Right atrium auricular region (tissue), 2 donors: ENCODE data around the gene UCN. TPM values are rescaled to one million over a fixed set of nuclear protein-coding genes. Genes with fewer than 3 reads are reported as not detected.
"Not testable (repeated sequence)": the region's sequence is repeated elsewhere in the genome, so short reads cannot be mapped to it uniquely, and the experiment has no call there.

Experiments used
- DNase-seq: peaks from one replicate; pipeline ENCODE4 v3.0.0-alpha.2; 2019; ENCODE audit warnings: low spot score
- H3K27ac ChIP-seq, 2 donors: fragments of 200-600 bp; sonication (generic); 1 replicate in 1 of 2; 2 replicates in 1 of 2; pipeline ENCODE4 v1.5.1; 2016 to 2019
- H3K27me3 ChIP-seq, 2 donors: fragments of 200-600 bp; sonication (generic); one replicate each; pipeline versions ENCODE4 v1.5.1 to v1.6.0; 2017 to 2019
- H3K36me3 ChIP-seq: fragments of 200-600 bp; sonication (generic); one replicate; pipeline ENCODE4 v1.5.1; 2016
- H3K4me1 ChIP-seq, 2 donors: fragments of 200-600 bp; sonication (generic); one replicate each; pipeline versions ENCODE4 v1.5.1 to v1.6.0; 2017 to 2019
- H3K4me3 ChIP-seq, 2 donors: fragments of 200-600 bp; sonication (generic); 1 replicate in 1 of 2; 2 replicates in 1 of 2; pipeline ENCODE4 v1.5.1; 2017 to 2019; ENCODE audit warnings: mild to moderate bottlenecking in 1 of 2, moderate library complexity in 1 of 2
- H3K9me3 ChIP-seq, 2 donors: fragments of 200-600 bp; sonication (generic); one replicate each; pipeline ENCODE4 v1.5.1; 2019
- CTCF ChIP-seq, 2 donors: fragments of 200-600 bp; sonication (generic); IDR thresholded peaks; one replicate each; pipeline ENCODE4 v1.5.1; 2019; ENCODE audit warnings: antibody characterized with exemption in 2 of 2
- total RNA-seq, 2 donors: library from RNA; depleted of rRNA; stranded (reverse); fragments of >200 nt; gene quantifications; one replicate each; pipeline ENCODE4 v1.1.0, GENCODE V29; 2016

The UCN gene
- total RNA-seq, 2 donors from 2014 or later: 0.74 to 2.6 TPM

GRCh38 chr2:27271631-27272340, 36.5 kb downstream of the UCN start:
- H3K27me3 ChIP-seq: no peaks in the 10 kb centered on the region
- no peaks in the 10 kb centered on the region for H3K9me3 ChIP-seq
- H3K36me3 ChIP-seq: no peaks in the 10 kb centered on the region
- no peak for DNase-seq
- H3K4me3 ChIP-seq: no peak overlapping the region
- TF ChIP-seq CTCF (IDR thresholded peaks at IDR 0.05): no peak
- H3K4me1 ChIP-seq: peaks cover 0 to 26% of the 10 kb centered on the region in 2 donors
- peak overlapping the region; percentile 76 to 78 for H3K27ac ChIP-seq

GRCh38 chr2:27270670-27271069, 37.6 kb downstream of the UCN start:
- no peak for TF ChIP-seq CTCF (IDR thresholded peaks at IDR 0.05)
- no peak for DNase-seq
- H3K4me1 ChIP-seq: peaks cover 0 to 26% of the 10 kb centered on the region in 2 donors
- H3K27me3 ChIP-seq: no peaks in the 10 kb centered on the region
- peak overlapping the region; percentile 76 to 78 for H3K27ac ChIP-seq
- no peaks in the 10 kb centered on the region for H3K36me3 ChIP-seq
- H3K9me3 ChIP-seq: no peaks in the 10 kb centered on the region
- H3K4me3 ChIP-seq: no peak overlapping the region

GRCh38 chr2:27270131-27270530, 38.1 kb downstream of the UCN start:
- peaks cover 0 to 30% of the 10 kb centered on the region in 2 donors for H3K4me1 ChIP-seq
- no peaks in the 10 kb centered on the region for H3K9me3 ChIP-seq
- no peak overlapping the region for H3K4me3 ChIP-seq
- H3K27me3 ChIP-seq: no peaks in the 10 kb centered on the region
- DNase-seq: no peak
- H3K27ac ChIP-seq: no peak overlapping the region
- TF ChIP-seq CTCF (IDR thresholded peaks at IDR 0.05): no peak
- no peaks in the 10 kb centered on the region for H3K36me3 ChIP-seq

GRCh38 chr2:27268296-27268695, 39.9 kb downstream of the UCN start:
- not testable (repeated sequence) for H3K27me3 ChIP-seq, H3K27ac ChIP-seq, H3K9me3 ChIP-seq, H3K4me3 ChIP-seq, H3K36me3 ChIP-seq, DNase-seq
- H3K4me1 ChIP-seq: peaks cover 0 to 43% of the 10 kb centered on the region in 2 donors

GRCh38 chr2:27265536-27265870, 42.7 kb downstream of the UCN start:
- H3K27ac ChIP-seq: peak overlapping the region; percentile 9 to 72
- H3K4me1 ChIP-seq: peaks cover 0 to 44% of the 10 kb centered on the region in 2 donors
- H3K36me3 ChIP-seq: no peaks in the 10 kb centered on the region
- no peak for DNase-seq
- peaks cover 0 to 18% of the 10 kb centered on the region in 2 donors for H3K27me3 ChIP-seq
- no peak overlapping the region for H3K4me3 ChIP-seq
- H3K9me3 ChIP-seq: no peaks in the 10 kb centered on the region
- TF ChIP-seq CTCF (IDR thresholded peaks at IDR 0.05): no peak

GRCh38 chr2:27264753-27265535, 43.3 kb downstream of the UCN start:
- Histone ChIP-seq H3K27me3 (peaks cover 0 to 18% of the 10 kb centered on the region in 2 donors), H3K9me3 (no peaks in the 10 kb centered on the region), H3K4me3 (peak overlapping the region; percentile 52 to 57), H3K4me1 (peaks cover 0 to 44% of the 10 kb centered on the region in 2 donors), H3K27ac (peak overlapping the region; percentile 68 to 72), H3K36me3 (no peaks in the 10 kb centered on the region)
- TF ChIP-seq CTCF (IDR thresholded peaks at IDR 0.05): peak; percentile 28 to 65
- DNase-seq: no peak
